GM19467 (cell line): ENCODE measurements around the gene SS18.

ENCODE experiments used
- ATAC-seq: cut with Tn5 transposase; IDR thresholded peaks from one replicate; pipeline ENCODE4 v1.9.1; 2021; ENCODE audit warnings: mild to moderate bottlenecking, moderate library complexity; ENCODE audit not compliant: unreplicated experiment

The SS18 gene

GRCh38 chr18:26003817-26004216 is 86.6 kb downstream of the SS18 start:
- ATAC-seq = no peak

- ATAC-seq = no peak
Measured at GRCh38 chr18:26003356-26003755, 87.1 kb downstream of the SS18 start.

- peak; percentile 47 for ATAC-seq
Measured at GRCh38 chr18:26002375-26002910, 88.0 kb downstream of the SS18 start.

GRCh38 chr18:25998461-25998860 is 92.0 kb downstream of the SS18 start:
- ATAC-seq = no peak

- no peak for ATAC-seq
Measured at GRCh38 chr18:25992566-25992965, 97.8 kb downstream of the SS18 start.

GRCh38 chr18:25990473-25990872 is 99.9 kb downstream of the SS18 start:
- ATAC-seq = no peak

- no peak for ATAC-seq
Measured at GRCh38 chr18:25985707-25986394, 104.6 kb downstream of the SS18 start.

GRCh38 chr18:25983730-25984129 is 106.7 kb downstream of the SS18 start:
- ATAC-seq = no peak

- ATAC-seq = no peak
Measured at GRCh38 chr18:25982961-25983360, 107.5 kb downstream of the SS18 start.

GRCh38 chr18:25982153-25982552 is 108.3 kb downstream of the SS18 start:
- no peak for ATAC-seq

GRCh38 chr18:25979369-25980040 is 110.9 kb downstream of the SS18 start:
- ATAC-seq = no peak

GRCh38 chr18:25976554-25976953 is 113.9 kb downstream of the SS18 start:
- ATAC-seq = no peak

GRCh38 chr18:25974630-25975077 is 115.8 kb downstream of the SS18 start:
- ATAC-seq = no peak
